HG02981 (cell line): ENCODE results near the gene GOLGA7B.

Source experiments
- ATAC-seq: cut with Tn5 transposase; IDR thresholded peaks from one replicate; pipeline ENCODE4 v1.9.1; 2021; ENCODE audit warnings: mild to moderate bottlenecking, moderate library complexity; ENCODE audit not compliant: unreplicated experiment

GOLGA7B gene

DNA sequence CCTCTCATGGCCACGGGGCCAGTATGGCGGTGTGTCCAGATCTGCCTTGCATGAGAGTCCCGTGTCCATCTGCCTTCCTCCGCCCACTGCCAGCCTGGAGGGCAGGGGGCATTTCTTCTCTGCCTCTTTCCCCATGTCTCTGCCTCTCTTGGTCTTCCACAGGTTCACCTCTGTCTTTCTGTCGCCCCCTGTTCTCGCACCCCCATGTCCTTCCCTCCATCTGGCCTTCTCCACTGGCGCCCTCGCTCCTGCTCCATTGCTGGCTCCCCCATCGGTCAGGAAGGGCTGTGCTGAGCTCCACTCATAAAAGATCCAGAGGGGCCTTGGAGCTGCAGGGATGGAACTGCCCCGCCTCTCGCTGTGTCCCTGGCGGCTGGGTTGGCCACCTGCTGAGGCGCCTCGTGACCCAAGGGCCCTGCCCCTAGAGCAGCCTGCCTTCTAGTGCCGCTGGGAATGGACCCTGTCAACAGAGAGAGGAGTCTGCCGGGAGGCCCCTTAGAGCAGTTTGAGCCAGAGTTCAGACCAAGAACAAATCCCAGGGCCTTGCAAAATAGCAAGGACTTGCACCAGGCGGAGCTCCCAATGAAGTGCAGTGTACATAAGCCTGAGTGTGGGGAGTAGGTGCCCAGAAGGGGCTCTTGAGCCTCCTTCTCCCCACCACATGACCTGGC is 42.0 kb downstream of the GOLGA7B start:
- ATAC-seq = no peak

GRCh38 chr10:97892506-97892905 is 42.9 kb downstream of the GOLGA7B start:
- no peak for ATAC-seq

- ATAC-seq = no peak
These were observed 43.3 kb downstream of the GOLGA7B start for GRCh38 chr10:97892939-97893338.

DNA sequence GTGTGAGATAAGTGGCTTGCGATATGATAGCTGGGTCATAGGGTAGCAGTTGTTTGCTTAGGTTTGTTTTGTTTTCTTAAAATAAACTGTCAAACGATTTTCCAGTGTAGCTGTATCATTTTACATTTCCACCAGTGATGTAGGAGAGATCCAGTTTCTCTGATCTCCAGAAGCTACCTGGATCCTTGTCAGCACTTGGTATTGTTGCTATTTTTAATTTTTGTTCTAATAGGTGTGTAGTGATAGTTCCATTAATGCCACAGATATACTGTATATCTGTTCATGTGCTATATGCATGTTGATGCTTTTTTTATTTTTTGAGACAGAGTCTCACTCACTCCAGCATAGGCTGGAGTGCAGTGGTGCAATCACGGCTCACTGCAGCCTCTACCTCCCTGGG is 44.4 kb downstream of the GOLGA7B start:
- ATAC-seq = no peak

DNA sequence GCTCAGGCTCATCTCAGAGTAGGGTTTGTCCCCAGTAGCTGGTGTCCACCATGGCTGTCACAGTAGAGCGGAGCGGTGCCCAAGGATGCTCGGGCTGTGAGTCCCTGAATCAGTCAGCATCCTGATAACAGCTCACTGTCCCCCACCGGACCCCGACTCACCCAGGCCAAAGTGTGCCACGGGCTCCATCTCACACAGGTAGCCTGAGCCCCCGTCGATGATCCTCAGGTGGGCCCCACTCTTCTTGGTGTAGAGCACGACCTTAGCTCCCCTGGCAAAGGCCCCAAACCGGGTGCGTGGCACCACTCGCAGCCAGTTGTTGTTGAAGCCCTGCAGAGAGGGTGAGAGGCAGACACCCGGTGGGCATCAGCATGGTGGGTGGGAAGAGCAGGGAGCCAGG is 45.4 kb downstream of the GOLGA7B start:
- ATAC-seq = no peak

GRCh38 chr10:97895915-97896314 is 46.3 kb downstream of the GOLGA7B start:
- no peak for ATAC-seq

- ATAC-seq = no peak
These were observed 47.2 kb downstream of the GOLGA7B start for GRCh38 chr10:97896756-97897358.

GRCh38 chr10:97898429-97898828 is 48.8 kb downstream of the GOLGA7B start:
- no peak for ATAC-seq

DNA sequence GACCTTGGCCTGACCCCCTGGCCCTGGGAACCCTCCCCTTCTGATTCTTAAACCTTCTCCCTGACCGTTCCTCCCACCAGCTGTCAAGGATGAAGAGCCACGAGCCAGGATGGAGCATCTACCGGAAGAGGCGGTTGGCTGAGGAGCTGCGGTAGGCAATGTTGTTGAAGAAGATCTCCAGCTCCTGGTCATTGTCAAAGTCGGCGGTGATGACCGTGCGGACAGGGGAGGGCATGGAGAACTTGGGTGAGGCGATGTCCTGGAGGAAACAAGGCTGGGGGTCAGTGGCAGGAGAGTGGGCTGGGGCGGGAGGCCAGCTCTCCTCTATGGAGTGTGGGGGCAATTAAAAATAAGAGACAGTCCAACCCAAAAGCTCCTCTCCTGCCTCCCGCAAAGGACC is 51.7 kb downstream of the GOLGA7B start:
- ATAC-seq = no peak

- no peak for ATAC-seq
These were observed 53.7 kb downstream of the GOLGA7B start for GRCh38 chr10:97903128-97904017.

DNA sequence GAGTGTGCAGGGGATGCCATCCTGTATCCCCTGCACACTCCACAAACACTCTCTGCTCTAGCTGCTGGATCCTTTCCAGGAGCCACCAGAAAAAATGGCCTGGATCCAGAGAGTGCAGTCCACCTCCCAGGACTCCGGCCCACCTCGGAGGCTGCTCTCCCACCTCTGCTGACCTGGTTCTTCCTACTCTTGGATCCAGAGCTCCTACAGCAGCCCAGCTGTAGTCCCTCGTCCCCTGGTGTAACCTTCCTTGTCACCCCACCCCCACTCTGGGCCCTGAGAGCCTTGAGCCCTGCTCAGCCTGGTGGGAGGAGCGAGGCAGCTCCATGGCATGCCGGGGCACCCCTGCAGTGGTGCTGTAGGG is 54.4 kb downstream of the GOLGA7B start:
- no peak for ATAC-seq

GRCh38 chr10:97904576-97904975 is 54.9 kb downstream of the GOLGA7B start:
- no peak for ATAC-seq

DNA sequence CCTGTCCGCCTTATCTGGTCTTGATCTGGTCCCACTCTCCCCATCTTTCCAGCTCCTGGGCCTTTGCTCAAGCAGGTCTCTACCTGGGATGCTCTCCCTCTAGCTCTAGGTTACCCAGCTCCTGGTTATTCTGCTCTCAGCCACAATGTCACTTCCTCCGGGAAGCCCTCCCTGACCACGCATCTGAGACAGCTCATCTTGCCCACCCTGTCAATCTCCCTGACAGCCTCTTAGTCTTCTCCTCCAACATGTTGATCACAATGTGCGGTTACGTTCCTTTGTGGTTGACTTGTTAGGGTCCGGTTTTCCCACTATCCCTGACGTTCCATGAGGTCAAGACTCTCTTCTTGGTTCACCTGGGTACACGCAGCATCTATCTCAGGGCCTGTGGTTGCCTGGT is 55.6 kb downstream of the GOLGA7B start:
- ATAC-seq = no peak

GRCh38 chr10:97907211-97907610 is 57.6 kb downstream of the GOLGA7B start:
- no peak for ATAC-seq

GRCh38 chr10:97907830-97908229 is 58.2 kb downstream of the GOLGA7B start:
- ATAC-seq = no peak

DNA sequence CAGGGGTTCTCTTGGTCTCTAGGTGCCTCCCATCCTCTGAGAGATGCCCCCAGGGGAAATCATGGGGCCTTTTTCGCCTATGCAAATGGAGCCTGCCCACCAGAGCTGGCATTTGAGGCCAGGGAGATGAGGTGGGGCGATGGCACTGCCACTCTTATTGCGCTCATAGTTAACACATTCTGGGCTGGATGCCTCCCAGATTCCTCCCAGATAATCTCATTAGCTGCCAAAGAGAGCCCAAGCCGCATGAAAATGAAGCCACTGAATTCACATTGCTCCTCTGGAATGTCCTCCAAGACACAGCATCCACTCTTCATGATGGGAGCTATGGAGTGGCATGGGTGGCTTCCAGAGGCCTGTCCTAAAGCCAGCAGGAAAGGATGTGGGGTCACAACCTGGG is 61.0 kb downstream of the GOLGA7B start:
- ATAC-seq = no peak

GRCh38 chr10:97911217-97911616 is 61.6 kb downstream of the GOLGA7B start:
- no peak for ATAC-seq

DNA sequence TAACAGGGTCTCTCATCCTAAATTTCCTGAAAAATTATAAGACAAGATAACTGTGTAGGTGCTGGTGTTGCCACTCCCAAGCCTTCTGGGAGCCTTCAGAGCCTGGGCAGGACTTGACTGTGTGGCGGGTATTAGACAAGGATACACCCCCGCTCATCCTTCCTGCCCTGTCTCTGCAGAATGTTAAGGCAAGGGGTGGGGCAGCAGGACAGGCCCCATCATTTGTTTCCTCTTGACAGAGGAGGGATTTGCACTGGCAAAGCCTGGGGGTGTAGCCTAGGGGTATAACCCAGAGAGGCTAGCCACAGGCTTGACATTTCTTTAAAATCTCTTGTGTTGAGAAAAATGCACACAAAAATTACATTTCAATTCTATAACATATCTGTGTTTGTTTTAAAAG is 63.5 kb downstream of the GOLGA7B start:
- no peak for ATAC-seq

DNA sequence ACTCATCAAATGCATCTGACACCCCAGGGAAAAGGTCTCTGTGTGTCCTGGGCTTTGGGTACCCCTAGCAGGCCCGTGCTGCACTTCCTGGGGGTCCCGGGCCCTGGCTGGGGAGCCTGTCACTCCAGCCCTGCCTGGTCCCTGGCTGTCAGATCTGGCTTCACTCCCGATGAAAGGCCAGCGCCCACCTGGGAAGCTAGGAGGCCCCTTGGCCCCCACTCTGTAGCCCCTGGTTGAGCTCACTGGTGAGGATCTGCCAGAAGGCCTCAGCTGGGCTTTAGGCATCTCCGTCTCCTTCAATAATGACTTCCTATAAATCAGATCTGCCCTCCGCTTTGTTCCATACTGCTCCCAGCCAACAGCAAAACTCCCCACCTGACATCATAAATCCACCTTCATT is 64.0 kb downstream of the GOLGA7B start:
- ATAC-seq = no peak

- ATAC-seq = no peak
These were observed 64.7 kb downstream of the GOLGA7B start for GRCh38 chr10:97914171-97914836.

DNA sequence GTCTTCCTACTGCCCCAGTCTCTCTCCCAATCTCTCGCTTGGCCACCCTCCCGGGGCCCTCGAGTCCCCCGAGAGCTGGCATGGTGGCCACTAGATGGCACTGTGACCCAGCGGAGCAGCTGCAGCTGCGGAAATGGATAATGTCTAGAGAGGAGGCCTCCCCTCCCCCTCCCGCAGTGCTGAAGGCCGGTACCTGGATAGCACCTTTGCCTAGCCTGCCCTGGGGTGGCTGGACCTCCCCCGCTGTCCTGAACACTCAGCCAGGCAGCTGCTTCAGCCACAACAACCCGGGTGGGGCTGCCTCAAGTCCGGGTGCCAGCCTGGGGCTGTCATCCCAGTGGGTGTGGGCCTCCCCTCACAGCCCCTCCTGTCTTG is 65.2 kb downstream of the GOLGA7B start:
- peak; percentile 76 for ATAC-seq
